DND-41 (cell line): Measurements from ENCODE around the gene PPP2R5E.
"Not testable (repeated sequence)": the region's sequence is repeated elsewhere in the genome, so short reads cannot be mapped to it uniquely, and the experiment has no call there.

Experiments used
- ATAC-seq: fragments of 200-7000 bp; cut with Tn5 transposase; 3 replicates; pipeline ENCODE4 v1.9.1; 2021; ENCODE audit warnings: low read depth; ENCODE audit not compliant: insufficient read depth
- DNase-seq: peaks from one replicate; pipeline ENCODE4 v3.0.0-alpha.2; 2020
- H2AFZ ChIP-seq: 2 replicates; pipeline ENCODE4 v1.6.0; 2012; ENCODE audit warnings: low read depth, low read length
- H3K27ac ChIP-seq: 2 replicates; pipeline ENCODE4 v1.5.1; 2012; ENCODE audit warnings: low read length, inconsistent platforms
- H3K27me3 ChIP-seq: fragments of 200-600 bp; sonication (generic); 2 replicates; pipeline ENCODE4 v1.6.0; 2012; ENCODE audit warnings: low read length, mild to moderate bottlenecking, inconsistent platforms; ENCODE audit not compliant: insufficient read depth, poor library complexity
- H3K36me3 ChIP-seq: 2 replicates; pipeline ENCODE4 v1.5.1; 2012; ENCODE audit warnings: low read length, inconsistent platforms; ENCODE audit not compliant: insufficient read depth
- H3K4me1 ChIP-seq: 2 replicates; pipeline ENCODE4 v1.5.1; 2012; ENCODE audit warnings: mild to moderate bottlenecking, low read length; ENCODE audit not compliant: insufficient read depth
- H3K4me2 ChIP-seq: 2 replicates; pipeline ENCODE4 v1.6.0; 2012; ENCODE audit warnings: mild to moderate bottlenecking, moderate library complexity, low read length, inconsistent platforms; ENCODE audit not compliant: insufficient read depth
- H3K4me3 ChIP-seq, 2 experiments: fragments of 200-600 bp in 1 of 2; shearing (Covaris generic) in 1 of 2; 2 replicates each; pipeline ENCODE4 v1.5.1; 2012 to 2016; ENCODE audit warnings: inconsistent platforms in 2 of 2, low read length in 2 of 2, mild to moderate bottlenecking in 2 of 2, low read depth in 1 of 2, moderate library complexity in 1 of 2
- H3K79me2 ChIP-seq: 2 replicates; pipeline ENCODE4 v1.6.0; 2012; ENCODE audit warnings: low read length, inconsistent platforms; ENCODE audit not compliant: insufficient read depth
- H3K9ac ChIP-seq: 2 replicates; pipeline ENCODE4 v1.6.0; 2012; ENCODE audit warnings: low read depth, mild to moderate bottlenecking, inconsistent platforms, low read length, moderate library complexity
- H3K9me3 ChIP-seq: 2 replicates; pipeline ENCODE4 v1.5.1; 2012; ENCODE audit warnings: low read length, moderate library complexity, mild to moderate bottlenecking, inconsistent platforms; ENCODE audit not compliant: insufficient read depth, severe bottlenecking
- H4K20me1 ChIP-seq: 2 replicates; pipeline ENCODE4 v1.6.0; 2012; ENCODE audit warnings: low read length; ENCODE audit not compliant: insufficient read depth
- CTCF ChIP-seq: IDR thresholded peaks from 2 replicates; pipeline ENCODE4 v1.5.1; 2012; ENCODE audit warnings: borderline replicate concordance, low read length, moderate library complexity, mild to moderate bottlenecking; ENCODE audit not compliant: poor library complexity, severe bottlenecking; ENCODE audit errors: extremely low read depth
- EZH2 ChIP-seq: IDR thresholded peaks from 3 replicates; pipeline ENCODE4 v1.6.1; 2012; ENCODE audit warnings: borderline replicate concordance, low read depth, mild to moderate bottlenecking, moderate library complexity, low read length, inconsistent platforms; ENCODE audit not compliant: severe bottlenecking

The PPP2R5E gene

GRCh38 chr14:63533474-63533873 lies 9.7 kb downstream of the PPP2R5E start:
- Histone ChIP-seq H3K4me3 (no peak overlapping the region), H2AFZ (no peak overlapping the region), H3K79me2 (peaks cover 88% of the 10 kb centered on the region), H3K27ac (no peak overlapping the region), H3K4me1 (no peaks in the 10 kb centered on the region), H4K20me1 (peaks cover 12% of the 10 kb centered on the region), H3K36me3 (peaks cover 64% of the 10 kb centered on the region), H3K4me2 (no peak overlapping the region), H3K9ac (no peak overlapping the region), H3K9me3 (no peaks in the 10 kb centered on the region), H3K27me3 (no peaks in the 10 kb centered on the region)
- no peak for ATAC-seq
- TF ChIP-seq EZH2: no peak
- DNase-seq: no peak

GRCh38 chr14:63524537-63525155 lies 18.5 kb downstream of the PPP2R5E start:
- peaks cover 76% of the 10 kb centered on the region for H3K79me2 ChIP-seq
- H4K20me1 ChIP-seq: peaks cover 4% of the 10 kb centered on the region; the same call in 1 of the 2 replicates
- DNase-seq (no peak), ATAC-seq (no peak)
- no peak overlapping the region for H3K4me3 ChIP-seq
- H3K9me3 ChIP-seq: peaks cover 6% of the 10 kb centered on the region
- TF ChIP-seq EZH2 (no peak), CTCF (no peak)
- no peaks in the 10 kb centered on the region for H3K27me3 ChIP-seq
- H3K4me2 ChIP-seq: no peak overlapping the region
- no peak overlapping the region for H3K27ac ChIP-seq
- H3K9ac ChIP-seq: no peak overlapping the region
- H2AFZ ChIP-seq: no peak overlapping the region
- H3K36me3 ChIP-seq: peaks cover 43% of the 10 kb centered on the region
- no peaks in the 10 kb centered on the region for H3K4me1 ChIP-seq

DNA sequence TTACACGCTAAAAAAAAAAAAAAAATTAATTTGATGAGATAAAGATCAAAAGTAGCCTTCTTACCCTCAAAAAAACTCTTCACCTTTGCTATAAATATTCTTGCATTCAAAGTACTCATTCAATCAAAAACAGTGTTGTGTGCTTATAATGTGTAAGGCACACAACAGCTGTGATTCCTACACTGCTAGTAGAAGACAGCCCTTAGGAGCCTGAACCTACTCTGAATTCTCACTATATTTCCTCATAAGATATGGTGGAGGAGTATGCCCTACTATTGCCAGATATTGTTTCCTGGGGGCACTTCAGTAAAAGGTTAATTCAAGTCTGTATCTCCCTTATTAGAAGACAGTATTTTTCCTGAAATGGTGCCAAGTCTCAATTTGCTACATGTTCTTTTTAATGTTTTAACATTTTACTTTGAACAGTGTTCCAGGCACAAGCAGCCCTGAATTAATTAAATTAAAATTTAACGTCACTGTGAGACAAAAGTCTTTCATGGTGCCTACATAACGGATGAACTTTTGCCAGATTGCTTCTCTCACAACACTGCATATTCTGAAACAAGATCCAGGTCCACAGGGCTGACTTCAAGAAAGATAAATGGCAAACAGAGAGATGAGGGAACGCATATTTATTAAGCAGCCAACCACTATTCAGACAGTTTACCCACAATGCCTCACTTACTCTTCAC lies 19.3 kb downstream of the PPP2R5E start:
- Histone ChIP-seq H3K9me3 (peaks cover 6% of the 10 kb centered on the region), H2AFZ (no peak overlapping the region), H3K79me2 (peaks cover 76% of the 10 kb centered on the region), H3K36me3 (peaks cover 43% of the 10 kb centered on the region), H3K4me3 (no peak overlapping the region), H3K9ac (no peak overlapping the region), H3K27me3 (no peaks in the 10 kb centered on the region), H3K4me2 (no peak overlapping the region), H3K4me1 (no peaks in the 10 kb centered on the region), H3K27ac (no peak overlapping the region), H4K20me1 (peaks cover 4% of the 10 kb centered on the region; the same call in 1 of the 2 replicates)
- ATAC-seq (no peak), DNase-seq (no peak)
- TF ChIP-seq CTCF: no peak
- no peak for TF ChIP-seq EZH2

- DNase-seq, H3K27ac ChIP-seq, H3K4me1 ChIP-seq, H3K9me3 ChIP-seq, H4K20me1 ChIP-seq, H2AFZ ChIP-seq, H3K4me2 ChIP-seq, H3K27me3 ChIP-seq, ATAC-seq, H3K9ac ChIP-seq, H3K4me3 ChIP-seq: not testable (repeated sequence)
- Histone ChIP-seq H3K79me2 (peaks cover 74% of the 10 kb centered on the region), H3K36me3 (peaks cover 43% of the 10 kb centered on the region)
These were observed 20.7 kb downstream of the PPP2R5E start for GRCh38 chr14:63522511-63522910.
